Measurements from ENCODE around the gene UBASH3A. TPM values are rescaled to one million over a fixed set of nuclear protein-coding genes. Genes with fewer than 3 reads are reported as not detected.

Gene UBASH3A
- total and polyA plus RNA-seq, 12 donors = 0.09 to 1.3 (median 0.15) TPM; not detected in 7

DNA sequence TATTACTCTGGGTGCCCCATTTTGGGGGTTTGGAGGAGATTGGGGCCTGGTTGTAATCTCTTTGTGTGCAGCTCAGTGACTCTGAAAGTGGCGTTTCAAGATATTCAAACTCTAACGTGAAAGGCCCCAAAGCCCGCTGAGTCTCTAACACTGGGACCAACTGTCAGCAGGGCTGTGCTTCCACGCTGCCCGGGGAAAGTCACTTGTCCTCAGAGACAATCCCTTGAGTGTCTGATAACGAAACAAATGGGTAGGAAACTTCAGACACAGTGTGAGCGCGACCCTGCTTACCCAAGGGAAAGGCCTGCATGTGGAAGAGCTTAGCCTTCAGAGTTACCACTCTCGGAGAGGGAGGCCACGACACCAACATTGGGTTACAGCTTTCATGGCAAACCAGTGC is 837 bp downstream of the UBASH3A start:
- Histone ChIP-seq H3K9me3 (peaks cover 0 to 20% (median 0%) of the 10 kb centered on the region in 11 donors), H3K4me1 (no peaks in the 10 kb centered on the region), H3K27me3 (peaks cover 0 to 14% (median 6%) of the 10 kb centered on the region in 7 donors), H3K4me3 (peak overlapping the region in 1 of 10 donors; percentile 47), H3K36me3 (no peaks in the 10 kb centered on the region), H3K27ac (peak overlapping the region in 1 of 10 donors; percentile 77)
- 70 to 73% methylated on average over 10 of the region's 10 CpGs for WGBS, 2 donors
- TF ChIP-seq CTCF (IDR thresholded peaks at IDR 0.05) = no peak
- intact Hi-C loops (cut with DNase I) = no loop called here
- no peak for DNase-seq
- ATAC-seq = no peak

GRCh38 chr21:42405064-42406013 is 1.6 kb downstream of the UBASH3A start:
- 92% methylated on average over 23 of the region's 23 CpGs for WGBS, 2 donors
- no peak for DNase-seq
- Histone ChIP-seq H3K9me3 (peaks cover 0 to 20% (median 0%) of the 10 kb centered on the region in 11 donors), H3K36me3 (no peaks in the 10 kb centered on the region), H3K4me3 (peak overlapping the region in 1 of 10 donors; percentile 47), H3K27me3 (peaks cover 0 to 21% (median 6%) of the 10 kb centered on the region in 7 donors), H3K27ac (peak overlapping the region in 1 of 10 donors; percentile 77), H3K4me1 (no peaks in the 10 kb centered on the region)
- TF ChIP-seq CTCF (IDR thresholded peaks at IDR 0.05) = no peak
- no peak for ATAC-seq
- intact Hi-C loops (cut with DNase I) = no loop called here

- no peak for TF ChIP-seq CTCF (IDR thresholded peaks at IDR 0.05)
- no peak for DNase-seq
- peak overlapping the region in 1 of 10 donors; percentile 47 for H3K4me3 ChIP-seq
- WGBS, 2 donors = 68 to 74% methylated on average over 10 of the region's 10 CpGs
- H3K27ac ChIP-seq = peak overlapping the region in 1 of 10 donors; percentile 77
- no peaks in the 10 kb centered on the region for H3K4me1 ChIP-seq
- peaks cover 0 to 12% (median 0%) of the 10 kb centered on the region in 11 donors for H3K9me3 ChIP-seq
- intact Hi-C loops (cut with DNase I) = no loop called here
- H3K27me3 ChIP-seq = peaks cover 0 to 24% (median 9%) of the 10 kb centered on the region in 7 donors
- H3K36me3 ChIP-seq = no peaks in the 10 kb centered on the region
- no peak for ATAC-seq
Observed at GRCh38 chr21:42406201-42406621, 2.5 kb downstream of the UBASH3A start.

DNA sequence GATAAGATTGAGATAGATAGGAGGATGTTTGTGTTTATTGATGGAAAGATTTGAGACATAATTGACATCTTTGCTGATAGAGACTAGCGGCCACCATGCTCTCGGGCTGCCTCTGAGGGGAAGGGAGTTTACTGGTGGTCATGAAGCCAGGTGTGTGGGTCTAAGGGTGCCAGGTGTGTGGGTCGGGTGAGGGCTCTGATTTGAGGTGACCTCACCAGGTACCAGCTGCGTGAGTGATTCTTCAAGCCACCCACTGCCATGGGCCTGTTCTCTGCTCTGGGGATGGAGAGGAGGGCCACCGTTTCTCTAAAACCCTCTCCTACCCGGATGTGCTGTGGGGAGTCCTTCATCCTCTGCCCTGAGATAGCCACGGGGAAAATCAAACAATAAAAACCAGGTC is 3.2 kb downstream of the UBASH3A start:
- no peak for TF ChIP-seq CTCF (IDR thresholded peaks at IDR 0.05)
- DNase-seq (no peak), ATAC-seq (no peak)
- peak overlapping the region in 1 of 10 donors; percentile 47 for H3K4me3 ChIP-seq
- 78 to 79% methylated on average over 7 of the region's 7 CpGs for WGBS, 2 donors
- peak overlapping the region in 1 of 10 donors; percentile 77 for H3K27ac ChIP-seq
- H3K9me3 ChIP-seq = peaks cover 0 to 5% (median 0%) of the 10 kb centered on the region in 11 donors
- no peaks in the 10 kb centered on the region for H3K36me3 ChIP-seq
- intact Hi-C loops (cut with DNase I) = no loop called here
- H3K4me1 ChIP-seq = no peaks in the 10 kb centered on the region
- H3K27me3 ChIP-seq = peaks cover 0 to 30% (median 10%) of the 10 kb centered on the region in 7 donors
